Muscle layer of colon (tissue), 2 donors: ENCODE data around the gene EHMT1.
"Not testable (repeated sequence)": the region's sequence is repeated elsewhere in the genome, so short reads cannot be mapped to it uniquely, and the experiment has no call there.

Source experiments
- H3K27ac ChIP-seq: one replicate; pipeline ENCODE4 v1.7.0; 2013; ENCODE audit warnings: low read depth, mild to moderate bottlenecking, low read length, moderate library complexity
- H3K27me3 ChIP-seq, 2 donors: one replicate each; pipeline ENCODE4 v1.7.0; 2013; ENCODE audit warnings: low read length in 2 of 2, mild to moderate bottlenecking in 2 of 2; ENCODE audit not compliant: insufficient read depth in 2 of 2, control insufficient read depth in 1 of 2
- H3K36me3 ChIP-seq: one replicate; pipeline ENCODE4 v1.7.0; 2013; ENCODE audit warnings: mild to moderate bottlenecking, low read length; ENCODE audit not compliant: insufficient read depth
- H3K4me1 ChIP-seq: one replicate; pipeline ENCODE4 v1.7.0; 2013; ENCODE audit warnings: mild to moderate bottlenecking, low read length; ENCODE audit not compliant: insufficient read depth
- H3K4me3 ChIP-seq, 2 donors: one replicate each; pipeline ENCODE4 v1.7.0; 2013; ENCODE audit warnings: low read length in 2 of 2, low read depth in 1 of 2, mild to moderate bottlenecking in 1 of 2, moderate library complexity in 1 of 2
- H3K9ac ChIP-seq: one replicate; pipeline ENCODE4 v1.7.0; 2013; ENCODE audit warnings: low read length
- H3K9me3 ChIP-seq: one replicate; pipeline ENCODE4 v1.7.0; 2013; ENCODE audit warnings: mild to moderate bottlenecking, low read length
- donor health status: abdominal sarcoma.
- donor health status: Adenocarcinoma of cecum.

The EHMT1 gene

GRCh38 chr9:137764981-137765380 is 146.2 kb downstream of the EHMT1 start:
- Histone ChIP-seq H3K4me1 (peaks cover 10% of the 10 kb centered on the region), H3K9me3 (no peaks in the 10 kb centered on the region), H3K9ac (no peak overlapping the region), H3K27ac (no peak overlapping the region), H3K4me3 (no peak overlapping the region), H3K36me3 (peaks cover 30% of the 10 kb centered on the region), H3K27me3 (no peaks in the 10 kb centered on the region)

GRCh38 chr9:137765536-137765935 is 146.7 kb downstream of the EHMT1 start:
- Histone ChIP-seq H3K9me3 (no peaks in the 10 kb centered on the region), H3K9ac (no peak overlapping the region), H3K36me3 (peaks cover 35% of the 10 kb centered on the region), H3K4me3 (no peak overlapping the region), H3K27me3 (no peaks in the 10 kb centered on the region), H3K27ac (no peak overlapping the region), H3K4me1 (peaks cover 10% of the 10 kb centered on the region)

DNA sequence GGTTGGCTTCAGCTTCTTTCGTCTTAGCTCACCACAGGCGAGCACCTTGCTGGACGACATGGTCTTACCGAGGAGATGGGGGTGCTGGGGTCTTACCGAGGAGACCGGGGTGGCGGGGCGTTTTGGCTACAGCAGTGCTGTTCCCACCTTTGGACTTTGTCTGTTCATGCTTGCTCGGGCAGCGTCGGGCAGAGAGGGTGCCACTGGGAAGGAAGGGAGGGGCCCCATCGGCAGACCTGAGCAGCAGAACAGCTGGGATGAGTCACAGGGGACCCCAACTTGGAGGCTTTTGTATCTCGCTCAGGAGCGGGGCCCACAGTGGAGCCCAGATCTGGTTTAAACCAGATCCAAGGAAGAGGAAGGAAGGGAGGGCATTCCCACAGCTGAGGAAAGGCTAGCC is 152.8 kb downstream of the EHMT1 start:
- Histone ChIP-seq H3K27me3 (no peaks in the 10 kb centered on the region), H3K4me1 (no peaks in the 10 kb centered on the region)

GRCh38 chr9:137772281-137772873 is 153.6 kb downstream of the EHMT1 start:
- H3K27me3 ChIP-seq = no peaks in the 10 kb centered on the region
- no peak overlapping the region for H3K27ac ChIP-seq
- H3K9ac ChIP-seq = no peak overlapping the region
- H3K36me3 ChIP-seq = peaks cover 55% of the 10 kb centered on the region
- H3K9me3 ChIP-seq = no peaks in the 10 kb centered on the region
- H3K4me3 ChIP-seq = no peak overlapping the region
- H3K4me1 ChIP-seq = no peaks in the 10 kb centered on the region

More for the DNA sequence above, 152.8 kb downstream of the EHMT1 start:
- no peak overlapping the region for H3K27ac ChIP-seq
- peaks cover 52% of the 10 kb centered on the region for H3K36me3 ChIP-seq
- H3K9me3 ChIP-seq = no peaks in the 10 kb centered on the region
- no peak overlapping the region for H3K4me3 ChIP-seq
- H3K9ac ChIP-seq = no peak overlapping the region

DNA sequence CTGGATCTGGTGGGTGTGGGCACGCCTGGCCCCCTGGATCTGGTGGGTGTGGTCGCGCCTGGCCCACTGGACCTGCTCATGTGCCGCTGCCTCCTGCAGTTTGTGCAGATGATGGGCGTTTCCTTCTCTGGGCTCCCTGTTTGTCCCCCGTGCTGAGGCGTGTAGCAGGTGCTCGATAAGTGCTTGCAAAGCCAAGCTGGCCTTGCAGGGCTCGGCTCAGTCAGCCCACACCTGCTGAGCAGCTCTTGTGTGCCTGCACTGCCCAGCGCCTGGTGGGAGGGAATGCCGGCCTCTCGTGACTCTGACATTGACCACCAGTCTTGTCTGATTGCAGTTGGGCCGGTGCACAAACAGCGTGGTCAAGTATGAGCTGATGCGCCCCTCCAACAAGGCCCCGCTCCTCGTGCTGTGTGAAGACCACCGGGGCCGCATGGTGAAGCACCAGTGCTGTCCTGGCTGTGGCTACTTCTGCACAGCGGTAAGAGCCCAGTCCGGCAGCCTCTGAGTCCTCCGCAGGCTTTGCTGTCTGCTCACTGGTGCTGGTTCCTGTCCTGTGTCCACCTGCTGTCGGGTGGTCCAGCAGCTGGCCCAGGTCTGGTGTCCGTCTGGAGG is 156.1 kb downstream of the EHMT1 start:
- H3K36me3 ChIP-seq = peaks cover 79% of the 10 kb centered on the region
- no peak overlapping the region for H3K27ac ChIP-seq
- no peaks in the 10 kb centered on the region for H3K9me3 ChIP-seq
- no peaks in the 10 kb centered on the region for H3K4me1 ChIP-seq
- no peak overlapping the region for H3K9ac ChIP-seq
- no peaks in the 10 kb centered on the region for H3K27me3 ChIP-seq
- no peak overlapping the region for H3K4me3 ChIP-seq

GRCh38 chr9:137776306-137776995 is 157.6 kb downstream of the EHMT1 start:
- H3K9ac ChIP-seq = no peak overlapping the region
- no peak overlapping the region for H3K27ac ChIP-seq
- H3K9me3 ChIP-seq = no peaks in the 10 kb centered on the region
- H3K4me1 ChIP-seq = no peaks in the 10 kb centered on the region
- no peaks in the 10 kb centered on the region for H3K27me3 ChIP-seq
- no peak overlapping the region for H3K4me3 ChIP-seq
- peaks cover 68% of the 10 kb centered on the region for H3K36me3 ChIP-seq

DNA sequence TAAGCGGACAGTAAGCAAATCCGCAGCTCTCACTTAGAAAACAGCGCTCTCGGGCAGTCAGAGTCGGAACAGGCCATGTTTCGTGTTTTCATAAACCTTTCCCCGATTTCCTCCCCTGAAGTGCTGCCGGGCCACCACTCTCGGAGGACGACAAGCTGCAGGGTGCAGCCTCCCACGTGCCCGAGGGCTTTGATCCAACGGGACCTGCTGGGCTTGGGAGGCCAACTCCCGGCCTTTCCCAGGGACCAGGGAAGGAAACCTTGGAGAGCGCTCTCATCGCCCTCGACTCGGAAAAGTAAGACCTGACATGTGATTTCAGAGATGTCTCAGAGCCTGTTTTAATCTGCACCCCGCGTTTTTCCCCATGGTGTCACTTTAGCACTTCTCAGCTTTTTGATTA is 159.0 kb downstream of the EHMT1 start:
- H3K36me3 ChIP-seq = peaks cover 73% of the 10 kb centered on the region
- H3K27ac ChIP-seq = no peak overlapping the region

DNA sequence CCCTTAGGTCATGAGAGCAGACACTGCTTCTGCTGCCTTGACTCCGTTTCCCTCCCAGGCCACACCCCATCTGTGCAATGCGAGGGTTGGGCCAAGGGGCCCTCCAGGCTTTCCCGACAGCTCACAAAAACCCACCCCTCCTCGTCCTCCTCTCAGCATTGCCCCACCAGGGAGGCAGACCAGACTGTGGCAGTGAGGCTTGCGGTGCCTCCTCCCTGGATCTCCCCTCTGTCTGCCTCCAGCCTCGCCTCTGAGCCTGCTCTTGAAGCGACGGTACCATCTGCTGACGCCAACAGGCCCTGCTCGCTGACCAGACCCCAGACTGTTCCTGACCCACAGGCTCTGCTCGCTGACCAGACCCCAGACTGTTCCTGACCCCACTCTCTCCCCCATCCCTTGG is 159.5 kb downstream of the EHMT1 start:
- H3K27ac ChIP-seq = no peak overlapping the region
- H3K36me3 ChIP-seq = peaks cover 72% of the 10 kb centered on the region
- H3K9me3 ChIP-seq = no peaks in the 10 kb centered on the region
- H3K27me3 ChIP-seq = no peaks in the 10 kb centered on the region
- no peak overlapping the region for H3K4me3 ChIP-seq
- no peaks in the 10 kb centered on the region for H3K4me1 ChIP-seq
- H3K9ac ChIP-seq = no peak overlapping the region

More for the DNA sequence above, 159.0 kb downstream of the EHMT1 start:
- Histone ChIP-seq H3K4me1 (no peaks in the 10 kb centered on the region), H3K4me3 (no peak overlapping the region), H3K27me3 (no peaks in the 10 kb centered on the region), H3K9ac (no peak overlapping the region), H3K9me3 (no peaks in the 10 kb centered on the region)

GRCh38 chr9:137778914-137779313 is 160.1 kb downstream of the EHMT1 start:
- Histone ChIP-seq H3K9me3 (no peaks in the 10 kb centered on the region), H3K4me3 (no peak overlapping the region), H3K27me3 (no peaks in the 10 kb centered on the region), H3K4me1 (no peaks in the 10 kb centered on the region), H3K27ac (no peak overlapping the region), H3K36me3 (peaks cover 72% of the 10 kb centered on the region), H3K9ac (no peak overlapping the region)

DNA sequence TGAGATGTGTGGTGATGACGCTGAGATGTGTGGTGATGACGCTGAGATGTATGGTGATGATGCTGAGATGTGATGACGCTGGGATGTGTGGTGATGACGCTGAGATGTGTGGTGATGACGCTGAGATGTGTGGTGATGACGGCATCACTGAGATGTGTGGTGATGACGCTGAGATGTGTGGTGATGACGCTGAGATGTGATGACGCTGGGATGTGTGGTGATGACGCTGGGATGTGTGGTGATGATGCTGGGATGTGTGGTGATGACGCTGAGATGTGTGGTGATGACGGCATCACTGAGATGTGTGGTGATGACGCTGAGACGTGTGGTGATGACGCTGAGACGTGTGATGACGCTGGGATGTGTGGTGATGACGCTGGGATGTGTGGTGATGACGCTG is 161.2 kb downstream of the EHMT1 start:
- peaks cover 73% of the 10 kb centered on the region for H3K36me3 ChIP-seq
- H3K27me3 ChIP-seq = not testable (repeated sequence)

GRCh38 chr9:137781906-137782585 is 163.2 kb downstream of the EHMT1 start:
- H3K4me1 ChIP-seq = no peaks in the 10 kb centered on the region
- no peaks in the 10 kb centered on the region for H3K9me3 ChIP-seq
- H3K36me3 ChIP-seq = peaks cover 61% of the 10 kb centered on the region
- no peaks in the 10 kb centered on the region for H3K27me3 ChIP-seq
- H3K4me3 ChIP-seq = no peak overlapping the region
- H3K27ac ChIP-seq = no peak overlapping the region
- no peak overlapping the region for H3K9ac ChIP-seq

More for the DNA sequence above, 161.2 kb downstream of the EHMT1 start:
- not testable (repeated sequence) for H3K4me1 ChIP-seq, H3K27ac ChIP-seq, H3K9me3 ChIP-seq, H3K4me3 ChIP-seq, H3K9ac ChIP-seq
